NCI-H2081 (cell line): ENCODE results near the gene C5orf63.
"Not testable (repeated sequence)": the region's sequence is repeated elsewhere in the genome, so short reads cannot be mapped to it uniquely, and the experiment has no call there.

ENCODE experiments used
- DNase-seq, 2 experiments: peaks; one replicate each; lab custom pipeline; 2025; lab: John Stamatoyannopoulos, UW

The C5orf63 gene

GRCh38 chr5:127008300-127008975, 64.9 kb downstream of the C5orf63 start:
- DNase-seq, result no peak

- DNase-seq, result no peak
These were observed 65.8 kb downstream of the C5orf63 start for GRCh38 chr5:127007522-127007921.

- no peak for DNase-seq
These were observed 66.6 kb downstream of the C5orf63 start for GRCh38 chr5:127006744-127007143.

GRCh38 chr5:127005282-127005681, 68.0 kb downstream of the C5orf63 start:
- DNase-seq, result not testable (repeated sequence)

GRCh38 chr5:127004721-127005120, 68.6 kb downstream of the C5orf63 start:
- DNase-seq, result no peak

GRCh38 chr5:127003798-127004495, 69.4 kb downstream of the C5orf63 start:
- peak in 1 of 2 experiments; percentile 2 for DNase-seq

- DNase-seq, result no peak
These were observed 70.9 kb downstream of the C5orf63 start for GRCh38 chr5:127002390-127002789.

- DNase-seq, result no peak
These were observed 71.5 kb downstream of the C5orf63 start for GRCh38 chr5:127001621-127002296.
